Measurements from ENCODE around the gene BACH1. TPM values are rescaled to one million over a fixed set of nuclear protein-coding genes. Genes with fewer than 3 reads are reported as not detected.

The BACH1 gene
- polyA plus RNA-seq, 1 experiment, result 72.2 TPM

- DNase-seq (ENCODE audit: low read depth, low spot score), result no peak
- peak overlapping the region; percentile 77 for H3K27ac ChIP-seq (ENCODE audit: low read depth, low read length)
- POLR2A ChIA-PET, result interaction anchor here (1.5 kb wide), 1 partner anchor 47 kb away, joined by 3 read pairs; no protein-coding TSS in a partner anchor
- TF ChIP-seq, protein P1, sequence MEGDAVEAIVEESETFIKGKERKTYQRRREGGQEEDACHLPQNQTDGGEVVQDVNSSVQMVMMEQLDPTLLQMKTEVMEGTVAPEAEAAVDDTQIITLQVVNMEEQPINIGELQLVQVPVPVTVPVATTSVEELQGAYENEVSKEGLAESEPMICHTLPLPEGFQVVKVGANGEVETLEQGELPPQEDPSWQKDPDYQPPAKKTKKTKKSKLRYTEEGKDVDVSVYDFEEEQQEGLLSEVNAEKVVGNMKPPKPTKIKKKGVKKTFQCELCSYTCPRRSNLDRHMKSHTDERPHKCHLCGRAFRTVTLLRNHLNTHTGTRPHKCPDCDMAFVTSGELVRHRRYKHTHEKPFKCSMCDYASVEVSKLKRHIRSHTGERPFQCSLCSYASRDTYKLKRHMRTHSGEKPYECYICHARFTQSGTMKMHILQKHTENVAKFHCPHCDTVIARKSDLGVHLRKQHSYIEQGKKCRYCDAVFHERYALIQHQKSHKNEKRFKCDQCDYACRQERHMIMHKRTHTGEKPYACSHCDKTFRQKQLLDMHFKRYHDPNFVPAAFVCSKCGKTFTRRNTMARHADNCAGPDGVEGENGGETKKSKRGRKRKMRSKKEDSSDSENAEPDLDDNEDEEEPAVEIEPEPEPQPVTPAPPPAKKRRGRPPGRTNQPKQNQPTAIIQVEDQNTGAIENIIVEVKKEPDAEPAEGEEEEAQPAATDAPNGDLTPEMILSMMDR (IDR thresholded peaks at IDR 0.05; ENCODE audit: low read depth, low read length), result no peak
- no peaks in the 10 kb centered on the region for H3K27me3 ChIP-seq (ENCODE audit: control insufficient read depth, insufficient read depth, low read length)
- H3K9me3 ChIP-seq (ENCODE audit: control insufficient read depth, insufficient read depth, low read length), result no peaks in the 10 kb centered on the region
- CTCF ChIA-PET, result interaction anchor here (0.6 to 8.5 kb wide), 2 partner anchors 173 to 182 kb away, joined by 3 to 45 read pairs; no protein-coding TSS in a partner anchor
- H3K4me3 ChIP-seq (ENCODE audit: low read depth, low read length), result no peak overlapping the region
Measured at GRCh38 chr21:29346281-29346680, 47.6 kb downstream of the BACH1 start.

DNA sequence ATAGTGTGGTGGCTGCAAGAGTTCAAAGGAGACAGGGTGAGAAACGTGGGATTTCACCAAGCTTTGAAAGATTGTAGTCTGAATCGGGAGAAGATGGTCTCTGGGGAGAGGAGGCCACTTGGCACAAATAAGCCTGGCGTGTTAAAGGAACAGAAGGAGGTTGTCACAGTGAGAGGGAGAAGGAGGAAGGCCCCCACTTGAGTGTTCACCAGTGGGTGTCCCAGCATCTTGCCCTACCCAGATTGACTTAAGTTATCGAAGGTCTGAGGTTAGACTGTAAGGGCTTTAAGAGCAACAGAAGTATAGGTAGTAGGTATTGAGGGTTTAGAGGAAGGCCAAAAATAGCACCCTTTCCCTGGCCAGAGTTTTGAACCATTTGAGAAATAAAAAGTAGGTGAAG lies 48.0 kb downstream of the BACH1 start:
- H3K9me3 ChIP-seq (ENCODE audit: control insufficient read depth, insufficient read depth, low read length), result no peaks in the 10 kb centered on the region
- peak overlapping the region; percentile 77 for H3K27ac ChIP-seq (ENCODE audit: low read depth, low read length)
- H3K4me3 ChIP-seq (ENCODE audit: low read depth, low read length), result no peak overlapping the region
- TF ChIP-seq, protein P1 (IDR thresholded peaks at IDR 0.05; ENCODE audit: low read depth, low read length), result no peak
- no peak for DNase-seq (ENCODE audit: low read depth, low spot score)
- ChIA-PET POLR2A (interaction anchor here (0.6 to 1.5 kb wide), 2 partner anchors 47 to 129 kb away, joined by 3 to 5 read pairs; no protein-coding TSS in a partner anchor), CTCF (interaction anchor here (0.5 to 8.5 kb wide), 2 partner anchors 26 to 183 kb away, joined by 5 to 45 read pairs; no protein-coding TSS in a partner anchor)
- H3K27me3 ChIP-seq (ENCODE audit: control insufficient read depth, insufficient read depth, low read length), result no peaks in the 10 kb centered on the region

DNA sequence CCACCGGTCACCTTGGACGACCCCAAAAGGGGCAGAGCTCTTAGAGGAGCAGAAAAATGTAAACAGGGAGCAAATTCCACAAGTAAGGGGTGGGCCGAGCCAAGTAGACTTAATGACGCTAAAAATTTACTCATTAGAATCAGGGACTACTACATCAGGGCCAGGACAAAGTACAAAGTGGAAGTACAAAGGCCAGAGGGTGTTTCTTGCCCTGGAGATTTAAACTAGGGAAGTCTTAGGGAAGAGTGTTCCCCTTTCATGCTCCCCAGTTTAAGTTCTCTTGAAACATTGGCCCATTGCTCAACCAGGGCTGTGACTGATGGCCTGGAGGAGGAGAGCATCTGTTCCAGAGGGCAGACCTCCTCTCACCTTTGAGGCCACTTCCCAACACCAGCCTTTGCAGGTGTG lies 48.6 kb downstream of the BACH1 start:
- no peak for DNase-seq (ENCODE audit: low read depth, low spot score)
- no peak overlapping the region for H3K4me3 ChIP-seq (ENCODE audit: low read depth, low read length)
- POLR2A ChIA-PET, result interaction anchor here (0.6 to 1.5 kb wide), 2 partner anchors 48 to 129 kb away, joined by 3 to 5 read pairs; no protein-coding TSS in a partner anchor
- no peaks in the 10 kb centered on the region for H3K9me3 ChIP-seq (ENCODE audit: control insufficient read depth, insufficient read depth, low read length)
- CTCF ChIA-PET, result interaction anchor here (8.5 kb wide), 1 partner anchor 183 kb away, joined by 45 read pairs; no protein-coding TSS in a partner anchor
- H3K27me3 ChIP-seq (ENCODE audit: control insufficient read depth, insufficient read depth, low read length), result no peaks in the 10 kb centered on the region
- TF ChIP-seq, protein P1 (IDR thresholded peaks at IDR 0.05; ENCODE audit: low read depth, low read length), result no peak
- H3K27ac ChIP-seq (ENCODE audit: low read depth, low read length), result peak overlapping the region; percentile 77

DNA sequence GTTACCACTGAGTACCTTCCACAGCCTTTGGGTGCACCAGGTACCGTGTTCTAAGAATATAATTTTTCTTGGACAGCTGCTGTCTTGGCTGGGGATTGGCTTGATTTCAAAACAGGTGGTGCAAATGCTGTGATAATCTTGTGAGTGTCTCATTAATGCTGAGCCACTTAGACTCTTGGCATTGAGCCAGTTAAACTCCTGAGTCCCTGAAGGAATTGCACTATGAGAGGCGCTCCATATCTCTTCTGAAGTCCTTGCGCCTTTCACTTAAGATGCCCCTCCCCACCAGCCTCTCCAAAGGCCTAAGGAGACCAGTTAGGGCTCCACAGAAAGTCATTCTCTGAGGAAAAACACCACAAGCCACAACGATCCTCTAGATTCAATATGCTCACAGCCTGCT lies 51.0 kb downstream of the BACH1 start:
- no peak overlapping the region for H3K27ac ChIP-seq (ENCODE audit: low read depth, low read length)
- ChIA-PET CTCF (interaction anchor here (1.2 to 8.5 kb wide), 3 partner anchors 32 to 186 kb away, joined by 3 to 45 read pairs (median 4); no protein-coding TSS in a partner anchor), POLR2A (no interaction called here)

DNA sequence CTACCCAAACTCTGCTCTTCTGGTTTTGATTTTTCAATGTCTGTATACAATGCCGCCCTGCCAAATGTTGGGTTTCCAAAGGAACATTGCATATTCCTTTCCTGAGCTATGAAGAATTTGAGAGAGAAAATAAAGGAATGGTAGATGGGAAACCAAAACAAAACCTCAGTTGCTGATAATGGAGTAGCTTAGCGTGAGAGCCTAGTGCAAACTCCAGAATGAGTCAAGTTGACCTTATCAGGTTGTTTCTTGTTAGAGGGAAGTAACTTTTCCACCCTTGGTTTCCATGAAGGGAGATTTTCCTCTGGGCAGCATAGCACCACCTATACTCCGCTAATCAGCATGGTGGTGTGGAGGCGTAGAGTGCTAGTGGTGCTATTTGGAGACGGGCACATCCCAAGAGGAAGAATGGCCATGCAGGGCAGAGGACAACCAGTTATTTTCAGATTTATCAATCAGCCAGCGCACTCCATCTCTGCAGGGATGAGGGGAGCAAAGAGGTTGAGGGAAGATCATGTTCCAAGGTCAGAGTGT lies 51.6 kb downstream of the BACH1 start:
- Histone ChIP-seq H3K4me3 (ENCODE audit: low read depth, low read length) (no peak overlapping the region), H3K9me3 (ENCODE audit: control insufficient read depth, insufficient read depth, low read length) (peaks cover 9% of the 10 kb centered on the region), H3K27me3 (ENCODE audit: control insufficient read depth, insufficient read depth, low read length) (no peaks in the 10 kb centered on the region), H3K27ac (ENCODE audit: low read depth, low read length) (peak overlapping the region; percentile 63)
- TF ChIP-seq, protein P1 (IDR thresholded peaks at IDR 0.05; ENCODE audit: low read depth, low read length), result no peak
- POLR2A ChIA-PET, result no interaction called here
- no peak for DNase-seq (ENCODE audit: low read depth, low spot score)
- CTCF ChIA-PET, result no interaction called here

More for the DNA sequence above, 51.0 kb downstream of the BACH1 start:
- Histone ChIP-seq H3K4me3 (ENCODE audit: low read depth, low read length) (no peak overlapping the region), H3K27me3 (ENCODE audit: control insufficient read depth, insufficient read depth, low read length) (no peaks in the 10 kb centered on the region), H3K9me3 (ENCODE audit: control insufficient read depth, insufficient read depth, low read length) (peaks cover 5% of the 10 kb centered on the region)
- TF ChIP-seq, protein P1 (IDR thresholded peaks at IDR 0.05; ENCODE audit: low read depth, low read length), result no peak
- no peak for DNase-seq (ENCODE audit: low read depth, low spot score)
